ENCODE results near the gene IFIT1B.
"Not testable (repeated sequence)": the region's sequence is repeated elsewhere in the genome, so short reads cannot be mapped to it uniquely, and the experiment has no call there.

- TF ChIP-seq CTCF (IDR thresholded peaks at IDR 0.05; ENCODE audit: control extremely low read depth in 1 of 3, insufficient read depth in 1 of 3, low read depth in 1 of 3, low read length in 3 of 3); POLR2A (IDR thresholded peaks at IDR 0.05; ENCODE audit: control extremely low read depth in 1 of 2, low read depth in 2 of 2, low read length in 2 of 2); TAF1 (IDR thresholded peaks at IDR 0.05; ENCODE audit: low read depth, low read length): not testable (repeated sequence)
Observed at GRCh38 chr10:89410551-89410950, 32.7 kb downstream of the IFIT1B start.

Measured in H1 (cell line).